GM21576 (cell line): ENCODE data around the gene TGM2.

Experiments
- ATAC-seq: cut with Tn5 transposase; IDR thresholded peaks from one replicate; pipeline ENCODE4 v1.9.1; 2021; ENCODE audit warnings: mild to moderate bottlenecking, moderate library complexity; ENCODE audit not compliant: unreplicated experiment

Gene TGM2

DNA sequence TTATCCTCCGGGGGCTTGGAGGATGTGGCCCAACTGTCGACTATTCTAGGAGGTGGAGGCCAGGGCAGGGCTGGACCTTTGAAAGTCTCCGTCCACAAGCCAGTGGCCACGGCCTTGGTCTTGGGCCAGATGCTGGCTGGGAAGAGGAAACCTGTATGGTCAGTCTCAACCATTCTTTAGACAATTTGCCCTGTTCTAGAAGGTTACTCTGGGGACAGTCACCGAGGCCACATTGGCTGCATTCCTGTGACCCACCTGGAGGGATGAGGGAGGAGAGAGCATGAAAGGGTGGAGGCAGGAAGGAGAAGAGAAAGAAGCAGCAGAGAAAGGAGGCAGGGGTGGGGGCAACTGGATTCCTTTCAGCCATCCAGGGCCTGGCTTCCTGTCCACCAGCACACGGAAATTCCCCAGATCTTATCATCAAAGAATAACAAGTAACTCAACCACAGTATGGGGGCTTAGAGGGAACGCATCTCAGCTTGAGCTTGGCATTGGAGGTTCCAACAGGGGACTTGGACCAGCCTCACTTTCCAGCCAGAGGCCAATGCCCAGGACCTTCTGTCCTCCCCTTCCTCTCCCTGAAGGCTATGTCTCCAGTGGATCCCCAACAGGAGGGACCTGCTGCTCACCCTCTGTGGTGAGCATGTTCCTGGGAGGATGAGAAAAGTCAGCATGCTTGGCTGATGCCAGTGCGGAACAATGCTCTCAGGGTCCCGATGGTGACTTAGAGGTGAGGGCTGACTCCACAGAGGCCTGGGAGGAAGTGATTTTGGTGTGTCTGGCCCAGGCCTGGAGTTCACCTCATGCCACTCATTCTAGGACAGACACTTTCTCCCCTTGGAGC, 30.4 kb downstream of the TGM2 start:
- no peak for ATAC-seq

DNA sequence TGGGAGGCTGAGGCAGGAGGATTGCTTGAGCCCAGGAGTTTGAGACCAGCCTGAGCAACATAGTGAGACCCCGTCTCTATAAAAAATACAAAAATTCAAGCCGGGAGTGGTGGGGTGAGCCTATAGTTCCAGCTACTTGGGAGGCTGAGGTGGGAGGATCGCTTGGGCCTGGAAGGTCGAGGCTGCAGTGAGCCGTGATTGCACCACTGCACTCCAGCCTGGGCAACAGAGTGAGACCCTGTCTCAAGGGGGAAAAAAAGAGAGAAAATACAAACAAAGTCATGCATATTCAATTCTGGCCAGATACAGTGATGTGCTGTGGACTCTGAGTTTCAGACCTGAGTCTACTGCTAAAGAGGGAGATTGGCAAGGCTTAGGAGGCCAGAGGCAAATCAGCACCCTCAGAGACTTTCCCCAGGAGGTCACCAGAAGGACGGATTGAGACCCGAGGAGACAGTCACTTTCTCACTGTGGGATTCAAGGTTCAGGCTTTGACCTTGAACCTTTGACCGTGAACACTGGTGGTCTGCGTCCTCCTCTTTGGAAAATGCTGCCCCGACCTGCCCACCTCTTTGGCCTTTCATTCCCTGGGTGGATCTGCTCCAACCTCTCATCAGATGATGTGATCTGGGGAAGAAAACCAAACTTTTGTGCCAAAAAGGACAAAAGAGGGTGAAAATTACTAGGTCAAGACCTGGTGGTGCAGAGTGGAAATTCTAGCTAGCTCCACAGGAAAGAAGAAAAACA, 31.2 kb downstream of the TGM2 start:
- no peak for ATAC-seq

DNA sequence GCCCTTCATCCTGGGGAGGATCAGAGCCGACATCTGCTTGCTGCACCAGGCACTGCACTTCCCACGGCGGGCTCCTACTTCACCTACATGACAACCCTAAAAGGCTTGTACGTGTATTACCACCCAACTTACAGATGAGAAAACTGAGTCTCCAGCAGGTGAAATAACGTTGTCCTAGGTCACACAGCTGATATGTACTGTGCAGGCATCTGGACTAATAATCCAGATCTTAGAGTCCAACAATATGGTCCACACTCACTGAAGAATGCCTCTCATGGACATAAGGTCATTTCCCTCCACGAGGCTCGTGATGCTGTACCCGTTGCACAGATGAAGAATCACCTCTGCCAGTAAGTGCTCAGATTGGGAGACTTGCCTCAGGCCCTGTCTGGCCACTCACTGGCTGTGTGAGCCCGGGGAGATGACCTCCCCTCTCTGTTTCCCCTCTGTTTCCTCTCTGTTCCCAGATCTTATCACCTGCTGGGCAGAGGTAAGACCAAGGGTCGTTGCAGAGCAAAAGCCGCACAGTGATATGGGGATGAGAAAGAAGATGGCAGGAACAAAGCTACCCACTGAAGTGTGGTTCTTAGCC, 32.1 kb downstream of the TGM2 start:
- no peak for ATAC-seq

DNA sequence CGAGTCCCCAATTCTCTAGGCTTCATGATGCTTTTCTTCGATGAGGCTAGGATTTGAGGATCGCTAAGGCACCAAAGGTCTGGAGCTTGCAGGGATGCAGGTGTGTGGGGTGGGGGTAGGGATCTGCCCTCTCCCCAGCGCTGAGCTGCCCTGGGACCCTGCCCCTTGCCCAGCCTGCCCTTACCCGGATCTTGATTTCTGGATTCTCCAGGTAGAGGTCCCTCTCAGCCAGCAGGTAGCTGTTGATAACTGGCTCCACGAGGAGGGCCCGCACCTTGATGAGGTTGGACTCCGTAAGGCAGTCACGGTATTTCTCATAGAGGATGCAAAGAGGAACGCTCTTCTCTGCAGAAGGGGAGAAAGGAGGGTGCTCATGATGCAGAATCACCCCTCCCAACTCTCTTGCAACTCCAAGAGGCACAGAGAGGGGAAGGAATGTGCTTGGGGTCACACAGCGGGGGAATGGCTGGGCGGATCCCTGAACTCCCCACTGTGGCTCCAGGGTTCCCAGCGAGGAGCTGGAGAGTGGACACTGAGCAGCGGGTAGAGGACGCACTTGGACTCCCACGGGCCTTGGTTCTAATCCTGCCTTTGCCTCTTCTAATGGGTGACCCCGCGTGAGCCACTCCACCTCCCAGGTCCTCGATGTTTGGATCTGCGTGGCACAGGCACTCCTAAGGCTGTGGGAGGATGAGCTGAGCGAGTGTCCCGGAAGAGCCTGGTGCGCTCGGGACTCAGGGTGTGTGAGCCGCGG, 32.7 kb downstream of the TGM2 start:
- ATAC-seq, result no peak

DNA sequence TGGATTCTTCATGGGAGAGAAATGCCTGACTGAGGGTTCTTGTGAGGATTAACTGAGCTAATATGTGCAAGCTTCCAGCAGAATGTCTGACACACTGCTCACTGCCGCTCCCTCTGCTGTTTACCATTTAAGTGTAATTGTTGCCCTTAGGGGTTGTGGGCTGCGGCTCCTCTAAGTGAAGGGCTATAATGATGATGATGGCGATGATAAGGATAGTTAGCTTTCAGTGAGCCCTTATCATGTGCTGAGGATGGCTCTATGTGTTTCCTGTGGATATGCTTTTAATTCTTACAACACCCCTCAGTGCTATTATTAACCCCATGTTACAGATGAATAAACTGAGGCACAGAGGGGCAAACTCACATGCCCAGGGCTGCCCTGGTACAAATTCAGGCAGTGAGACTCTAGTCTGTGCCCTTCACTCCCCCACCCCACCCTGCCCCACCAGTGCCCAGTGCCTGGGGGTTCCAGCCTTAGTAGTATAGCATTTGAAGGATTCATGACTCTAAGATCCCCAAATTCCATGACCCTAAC, 33.4 kb downstream of the TGM2 start:
- no peak for ATAC-seq

DNA sequence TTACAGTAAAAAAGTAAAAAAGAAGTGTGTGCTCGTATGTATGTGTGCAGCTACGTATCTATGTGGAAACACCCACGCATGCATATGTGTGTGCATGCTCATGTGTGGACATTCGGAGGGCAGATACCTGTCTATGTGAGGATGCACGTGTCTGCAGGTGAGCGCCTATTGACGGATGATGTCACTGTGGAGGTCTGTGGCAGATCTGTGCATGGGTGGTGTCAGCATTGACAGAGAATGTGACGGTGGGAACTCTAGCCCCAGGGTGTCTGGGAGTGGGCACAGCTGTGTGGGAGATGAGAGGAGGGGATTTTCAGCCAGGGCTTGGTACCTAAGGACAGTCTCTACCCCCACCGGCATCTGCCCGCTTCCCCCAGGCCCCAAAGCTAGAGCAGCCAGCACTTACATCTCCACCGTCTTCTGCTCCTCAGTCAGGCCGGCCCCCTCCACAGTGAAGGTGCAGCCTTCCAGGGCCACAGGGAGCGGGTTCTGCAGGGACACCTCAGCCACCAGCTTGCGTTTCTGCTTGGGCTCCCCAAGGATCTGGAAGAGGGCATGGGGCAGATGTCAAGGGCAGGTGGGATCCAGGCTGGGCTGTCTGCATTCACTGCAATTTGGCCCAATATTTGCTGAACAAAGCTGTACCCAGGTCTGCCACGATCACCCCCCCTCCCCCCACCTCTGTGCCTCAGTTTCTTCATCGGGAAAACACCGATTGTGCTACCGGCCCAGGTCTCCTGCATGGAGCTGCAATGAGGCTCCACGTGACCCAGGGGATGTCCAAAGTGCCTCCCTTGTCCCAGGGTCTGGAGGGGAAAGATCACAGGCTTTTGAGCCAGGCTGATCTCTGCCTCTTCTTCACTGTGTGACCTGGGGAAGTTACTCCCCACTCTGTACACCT, 34.1 kb downstream of the TGM2 start:
- ATAC-seq, result no peak

DNA sequence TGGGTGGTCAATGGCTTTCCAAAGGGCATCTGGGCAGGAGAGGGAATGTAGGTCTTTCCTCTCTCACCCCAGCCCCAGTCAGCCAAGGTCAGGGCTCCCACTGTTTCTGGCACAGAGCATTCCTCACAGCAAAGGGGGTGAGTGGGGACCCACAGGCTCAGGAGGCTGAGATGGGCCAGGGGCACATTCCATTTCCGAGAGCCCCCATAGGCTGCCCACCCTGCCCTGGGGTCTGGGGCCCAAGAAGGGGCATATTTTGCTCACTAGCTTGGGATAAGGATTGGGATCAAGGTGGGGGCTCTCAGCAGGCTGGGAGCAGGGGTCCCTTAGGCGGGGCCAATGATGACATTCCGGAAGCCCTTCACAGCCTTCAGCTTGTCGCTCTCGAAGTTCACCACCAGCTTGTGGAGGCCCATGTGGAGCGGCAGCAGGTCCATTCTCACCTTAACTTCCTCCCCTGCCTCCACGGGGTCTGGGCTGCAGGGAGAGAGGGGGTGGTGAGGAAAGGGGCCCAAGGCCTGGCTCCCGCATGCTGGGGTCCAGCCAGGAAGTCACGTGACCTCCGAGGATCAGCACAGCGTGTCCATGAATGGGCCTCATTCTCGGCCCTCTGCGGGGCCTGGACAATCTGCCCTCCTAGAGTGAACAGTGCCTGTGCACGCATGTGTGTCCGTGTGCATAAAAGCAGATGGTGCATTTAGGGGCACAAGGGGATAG, 35.0 kb downstream of the TGM2 start:
- ATAC-seq, result no peak

DNA sequence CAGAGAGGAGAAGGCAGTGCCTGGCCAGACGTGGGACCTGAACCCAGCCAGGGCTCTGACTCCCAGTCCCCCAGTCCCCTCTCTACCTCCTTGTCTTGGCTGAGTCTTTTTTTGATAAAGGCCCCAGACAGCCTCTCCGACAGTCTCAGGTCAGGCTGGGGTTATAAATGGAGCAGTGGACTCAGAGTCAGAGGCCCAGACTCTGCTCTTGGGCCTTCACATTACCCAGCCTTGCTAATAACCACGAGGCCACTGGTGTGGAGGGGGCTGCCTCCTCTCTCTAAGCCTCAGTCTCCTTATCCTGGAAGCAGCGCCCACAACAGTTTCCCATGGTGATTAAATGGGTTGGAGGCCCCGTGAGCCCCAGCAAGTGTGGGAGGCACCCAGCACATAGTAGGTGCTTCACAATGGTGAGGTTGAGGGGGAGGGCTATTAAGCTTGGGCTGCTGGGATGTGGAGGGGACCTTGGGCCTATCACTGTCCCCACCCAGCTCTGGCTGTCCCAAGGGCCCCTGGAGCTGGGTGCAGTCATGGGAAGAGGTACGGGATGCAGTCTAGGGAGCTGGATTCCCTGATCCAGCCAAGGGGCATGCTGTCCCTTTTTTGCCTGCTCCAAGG, 35.7 kb downstream of the TGM2 start:
- ATAC-seq, result no peak

DNA sequence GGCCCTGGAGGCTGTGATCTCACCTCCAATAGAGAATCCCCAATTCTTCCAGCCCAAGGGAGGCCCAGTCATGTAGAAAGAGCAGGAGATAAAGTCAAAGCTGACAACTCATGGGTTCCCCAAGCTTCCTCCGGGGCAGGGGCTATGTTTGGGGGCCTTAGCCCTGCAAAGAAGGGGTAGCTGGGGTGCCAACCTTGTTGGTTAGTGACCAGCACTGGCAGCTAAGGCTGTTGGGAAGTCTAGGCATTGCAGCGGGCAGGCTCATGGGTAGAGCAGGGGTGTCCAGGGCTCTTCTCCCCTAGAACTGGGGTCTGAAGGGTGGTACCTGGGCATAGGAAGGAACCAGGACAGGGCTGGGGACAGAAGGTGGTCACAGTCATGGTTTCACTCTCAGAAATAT, 36.4 kb downstream of the TGM2 start:
- ATAC-seq, result no peak

DNA sequence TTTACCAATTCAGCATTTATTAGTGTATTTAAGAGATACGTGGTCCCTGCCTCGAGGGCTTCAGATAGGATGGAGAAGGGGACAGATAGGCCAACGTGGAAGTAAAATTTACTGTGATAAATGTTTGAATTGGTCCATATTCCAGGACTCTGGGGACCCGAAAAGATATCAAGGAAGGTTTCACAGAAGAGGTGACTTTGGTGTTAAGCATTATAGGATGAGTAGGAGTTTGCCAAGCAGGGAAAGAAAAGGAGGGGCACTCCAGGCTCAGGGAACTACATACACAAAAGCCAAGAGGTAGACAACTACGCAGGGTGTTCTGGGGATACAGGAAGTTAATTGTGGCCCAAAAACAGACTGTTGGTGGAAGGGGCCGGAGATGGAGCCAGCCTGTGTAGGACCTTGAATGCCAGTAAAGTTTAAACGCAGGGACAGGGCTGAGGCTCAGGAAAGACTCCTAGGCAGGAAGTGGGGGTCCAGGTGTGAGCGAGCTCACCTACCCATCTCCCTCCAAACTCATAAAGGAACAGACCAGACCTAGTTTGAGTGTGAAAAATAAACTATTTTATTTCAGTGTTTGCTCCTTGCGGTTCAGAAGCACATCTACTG, 37.0 kb downstream of the TGM2 start:
- no peak for ATAC-seq

DNA sequence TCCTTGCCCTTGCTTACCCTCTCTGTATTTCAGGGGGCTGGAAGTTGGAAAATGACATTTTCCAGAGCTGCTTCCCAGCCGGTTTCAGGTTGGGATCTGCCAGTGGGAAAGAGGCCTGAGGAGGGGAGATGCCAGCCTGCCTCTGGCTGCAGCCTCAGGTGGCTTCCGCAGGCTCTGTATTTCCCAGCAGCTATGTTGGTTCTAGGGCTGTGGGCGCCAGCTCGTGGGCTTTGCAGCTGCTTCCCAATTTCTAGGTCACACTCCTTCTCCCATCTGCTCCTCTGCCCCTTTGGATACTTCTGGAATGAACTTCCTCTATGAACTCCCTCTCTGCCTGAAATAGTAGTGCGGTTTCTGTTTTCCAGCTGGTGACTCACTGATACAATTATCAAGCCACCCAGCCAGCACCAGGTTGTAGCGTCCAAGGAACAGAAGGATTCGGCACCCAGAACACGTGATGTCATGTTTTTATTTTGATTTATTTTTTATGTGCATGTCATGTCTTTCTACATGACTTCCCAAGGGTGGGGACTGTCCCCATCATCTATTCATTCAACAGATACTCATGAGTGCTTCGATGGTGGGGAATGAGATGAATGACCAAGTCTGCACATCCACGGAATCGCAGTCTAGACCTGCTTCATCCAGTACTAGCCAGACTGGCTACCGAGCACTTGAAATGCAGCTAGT, 38.0 kb downstream of the TGM2 start:
- no peak for ATAC-seq

DNA sequence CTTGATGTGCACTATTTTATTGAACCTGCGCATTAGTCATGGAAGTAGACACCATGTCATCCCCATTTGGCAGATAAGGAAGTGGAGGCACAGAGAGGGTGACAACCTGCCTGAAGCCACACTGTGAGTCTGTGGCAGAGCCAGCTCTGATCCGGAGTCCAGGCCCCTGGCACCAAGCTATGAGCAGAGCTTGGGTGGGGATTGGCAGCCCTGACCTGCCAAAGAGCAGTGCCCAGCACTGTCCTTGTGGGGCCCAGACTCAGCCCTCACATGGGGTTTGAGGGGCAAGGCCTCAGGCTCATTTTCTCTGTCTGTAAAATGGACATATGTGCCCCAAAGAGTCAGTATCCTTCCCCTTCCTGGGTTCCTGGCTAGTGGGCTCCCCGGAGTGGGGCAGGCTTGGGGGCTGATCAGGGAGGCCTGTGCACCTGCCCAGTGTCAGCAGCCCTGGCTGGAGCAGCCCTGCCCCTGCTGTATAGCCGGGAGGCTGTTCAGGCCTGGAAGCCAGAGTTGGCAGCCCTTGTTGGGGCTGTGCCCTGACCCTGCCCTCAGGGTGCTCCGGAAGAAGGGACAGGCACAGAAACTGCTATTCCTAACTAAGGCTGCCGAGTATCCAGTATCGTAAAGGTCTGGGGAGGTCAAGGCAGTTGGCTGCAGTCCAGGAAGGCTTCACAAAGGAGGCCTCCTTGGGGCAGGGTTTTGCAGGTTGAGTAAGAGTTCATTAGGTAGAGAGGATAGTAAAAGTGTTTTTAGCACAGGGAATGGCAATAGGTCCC, 38.7 kb downstream of the TGM2 start:
- ATAC-seq, result no peak

DNA sequence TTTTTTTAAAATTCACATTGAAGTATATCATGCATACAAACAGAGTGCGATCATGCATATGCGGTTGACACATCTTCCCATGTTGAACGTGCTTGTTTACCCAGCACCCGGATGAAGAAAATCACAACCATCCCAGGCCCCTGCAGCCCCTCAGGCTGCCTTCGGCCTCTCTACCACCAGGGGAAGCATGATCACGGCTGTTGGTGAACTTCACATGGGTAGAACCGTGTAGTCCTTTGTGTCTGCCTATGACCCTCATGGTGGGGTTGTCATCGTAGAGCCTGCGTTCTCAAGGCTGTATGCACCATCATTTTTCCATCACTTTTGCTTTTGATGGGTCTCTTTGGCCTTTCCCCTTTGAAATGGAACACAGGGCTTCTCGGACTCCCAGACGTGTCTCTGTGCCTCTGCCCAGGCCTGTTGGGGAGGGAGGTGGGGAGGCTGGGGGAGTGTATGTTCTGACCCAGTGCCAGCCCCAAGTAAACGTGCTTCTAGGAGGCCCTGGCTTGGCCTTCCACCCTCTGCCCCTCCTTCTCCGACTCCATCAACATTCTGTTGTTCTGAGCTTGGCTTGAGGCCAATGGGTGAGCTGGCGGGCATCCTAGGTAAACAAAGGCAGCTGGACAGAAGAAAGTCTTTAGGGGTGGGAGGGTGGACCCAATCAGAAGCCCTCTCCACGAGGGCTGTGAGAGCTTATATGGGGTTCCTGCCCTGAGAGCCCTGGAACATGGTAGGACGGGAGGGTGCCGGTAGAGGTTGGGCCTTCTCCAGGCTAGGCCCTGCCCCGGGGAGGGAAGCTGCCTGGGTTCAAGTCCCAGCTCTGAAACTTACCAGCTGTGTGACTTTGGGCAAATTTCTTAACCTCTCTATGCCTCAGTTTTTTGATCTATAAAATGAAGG, 39.7 kb downstream of the TGM2 start:
- no peak for ATAC-seq

DNA sequence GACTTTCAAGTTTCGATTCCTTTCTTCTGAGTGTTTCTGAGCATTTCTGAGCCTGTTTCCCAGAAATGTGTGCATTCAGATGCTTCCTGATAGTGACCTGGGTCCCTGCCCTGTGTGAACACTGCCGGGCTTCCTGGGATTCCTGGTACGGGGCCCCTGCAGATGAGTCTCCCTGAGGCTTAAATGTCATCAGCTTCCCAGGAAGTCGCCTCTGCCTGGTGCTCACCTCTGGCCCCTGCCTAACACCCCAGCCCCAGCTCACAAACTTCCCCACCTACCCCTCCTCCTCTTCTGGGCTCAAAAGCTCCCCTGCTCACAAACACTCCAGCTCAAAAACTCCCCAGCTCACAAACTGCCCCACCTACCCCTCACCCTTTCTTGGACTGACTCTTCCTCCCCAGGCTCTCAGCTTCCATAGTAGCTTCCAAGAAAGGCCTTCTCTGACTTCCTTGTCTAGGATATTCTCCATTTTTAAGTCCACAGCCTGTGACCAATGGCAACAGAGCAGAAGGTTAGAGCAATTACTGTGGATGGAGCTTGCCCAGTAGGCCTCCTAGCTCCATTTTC, 42.0 kb downstream of the TGM2 start:
- ATAC-seq, result no peak

DNA sequence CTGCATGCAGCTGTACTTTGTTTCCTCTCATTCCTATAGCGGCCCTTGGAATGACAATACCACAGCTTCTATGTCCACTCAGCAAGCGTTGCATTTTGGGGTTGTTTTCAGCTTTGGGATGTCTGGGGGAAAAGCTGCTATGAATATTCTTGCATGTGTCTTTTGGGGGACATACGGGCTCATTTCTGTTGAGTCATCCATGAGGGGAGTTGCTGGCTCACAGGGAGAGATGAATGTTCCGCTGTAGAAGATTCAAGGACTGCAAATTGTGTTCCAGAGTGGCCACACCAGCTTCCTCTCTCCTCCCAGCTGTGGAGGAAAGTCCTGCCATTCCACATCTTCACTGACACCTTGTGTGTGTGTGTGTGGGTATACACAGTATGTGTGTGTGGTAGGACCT, 43.3 kb downstream of the TGM2 start:
- ATAC-seq, result no peak

DNA sequence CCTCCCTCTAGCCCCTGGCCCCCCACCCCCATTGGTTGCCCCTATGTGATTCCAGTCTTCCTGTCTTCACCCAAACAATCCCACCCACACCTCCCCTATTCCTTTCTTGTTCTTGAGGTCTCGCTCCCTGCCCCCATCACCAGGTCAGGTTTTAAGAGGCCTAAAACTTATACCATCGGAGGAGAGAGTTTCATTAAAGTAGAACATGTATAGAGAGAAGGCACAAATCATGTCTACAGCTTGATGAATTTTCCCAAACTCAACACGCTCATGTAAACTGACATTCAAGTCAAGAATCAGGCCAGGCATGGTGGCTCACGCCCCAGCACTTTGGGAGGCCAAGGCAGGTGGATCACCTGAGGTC, 44.5 kb downstream of the TGM2 start:
- ATAC-seq, result no peak
